K562 (cell line): ENCODE measurements around the gene CDH19.

Experiments used
- CCAR2 ChIP-seq: fragments of 200-400 bp; formaldehyde crosslinking; IDR thresholded peaks from 2 replicates; pipeline ENCODE4 v1.6.1; 2017; ENCODE audit warnings: mild to moderate bottlenecking, low read depth, low read length
- JUND ChIP-seq, 2 experiments: IDR thresholded peaks; 2 replicates in 1 of 2; 3 replicates in 1 of 2; pipeline ENCODE4 v1.6.1; 2011; ENCODE audit warnings: borderline replicate concordance in 2 of 2, low read depth in 2 of 2, low read length in 2 of 2, improper control_type of control experiment in 1 of 2, missing biosample characterization in 1 of 2, missing genetic modification characterization in 1 of 2, missing genetic modification reagents in 1 of 2
- KLF13 ChIP-seq: fragments of 450-650 bp; IDR thresholded peaks from 2 replicates; pipeline ENCODE4 v1.6.1; 2016; ENCODE audit warnings: missing genetic modification characterization, low read depth, mild to moderate bottlenecking, missing compliant biosample characterization, moderate library complexity, borderline replicate concordance
- ZBTB26 ChIP-seq: fragments of 450-650 bp; formaldehyde crosslinking; IDR thresholded peaks from 2 replicates; pipeline ENCODE4 v1.4.0; 2022; ENCODE audit warnings: missing genetic modification characterization

- no peak for TF ChIP-seq JUND (IDR thresholded peaks at IDR 0.05; ENCODE audit: borderline replicate concordance, low read depth, low read length)
- no peak for TF ChIP-seq JUND (tag; IDR thresholded peaks at IDR 0.05; ENCODE audit: borderline replicate concordance, low read depth, low read length)
- TF ChIP-seq CCAR2, result no peak
- TF ChIP-seq ZBTB26 (CRISPR knock-in tag), result no peak
- TF ChIP-seq KLF13 (tag), result no peak
Observed at GRCh38 chr18:66506178-66506577, 97.7 kb downstream of the CDH19 start.
